Mucosa of descending colon (tissue), 3 donors: ENCODE measurements around the gene PERM1. TPM values are rescaled to one million over a fixed set of nuclear protein-coding genes. Genes with fewer than 3 reads are reported as not detected.
"Not testable (repeated sequence)": the region's sequence is repeated elsewhere in the genome, so short reads cannot be mapped to it uniquely, and the experiment has no call there.

Source experiments
- ATAC-seq: fragments of 200-7000 bp; cut with Tn5 transposase; one replicate; pipeline ENCODE4 v1.9.1; 2020; ENCODE audit warnings: mild to moderate bottlenecking, moderate library complexity
- DNase-seq, 3 donors: peaks; one replicate each; pipeline ENCODE4 v3.0.0-alpha.2; 2020
- H3K36me3 ChIP-seq: fragments of 200-600 bp; one replicate; pipeline ENCODE4 v1.8.0; 2021; ENCODE audit warnings: low read depth, mild to moderate bottlenecking
- H3K4me1 ChIP-seq: fragments of 200-600 bp; one replicate; pipeline ENCODE4 v1.8.0; 2021; ENCODE audit warnings: low read depth, mild to moderate bottlenecking
- H3K4me3 ChIP-seq: fragments of 200-600 bp; one replicate; pipeline ENCODE4 v1.8.0; 2021; ENCODE audit warnings: mild to moderate bottlenecking
- H3K9me3 ChIP-seq: fragments of 200-600 bp; one replicate; pipeline ENCODE4 v1.8.0; 2021; ENCODE audit warnings: mild to moderate bottlenecking
- CTCF ChIP-seq: fragments of 200-600 bp; IDR thresholded peaks from one replicate; pipeline ENCODE4 v1.8.0; 2022; ENCODE audit warnings: antibody characterized with exemption, mild to moderate bottlenecking
- intact Hi-C, 2 donors: fragments of 100-400 bp; cut with DNase I in 1 of 2; cut with micrococcal nuclease in 1 of 2; formaldehyde crosslinking; loops; one replicate each; pipeline versions ENCODE4 v1.11.0 to v1.11.1; 2022; cut with DNase I, micrococcal nuclease
- long read RNA-seq, 2 donors: library from polyadenylated mRNA; unstranded; transcript quantifications; one replicate each; pipeline ENCODE4 v2.0.0, GENCODE V29; 2019 to 2021
- total RNA-seq, 3 donors: library from RNA; stranded (reverse); fragmentation: NEBNext Ultra II Directional in 2 of 3; extraction: Animal tissue kit (Norgen Biotek cat#: 25700) in 2 of 3; gene quantifications; one replicate each; pipeline versions ENCODE4 v1.2.1 to v1.2.4, GENCODE V29; 2021 to 2023
- donor health status: DM: no; HTN: no; CAD: no; lungs with moderate emphysema.
- donor health status: DM: no; HTN: no; CAD: no.
- donor health status: DM: no; HTN: yes; CAD: no.

PERM1 gene
- total RNA-seq = under 1 TPM in 1 of 3 donors, not detected in 2; 0.24 TPM
- long read RNA-seq, donor 1 = 0 reads
- long read RNA-seq, donor 2 = 0 reads

- ATAC-seq (no peak), DNase-seq (peak in 1 of 3 donors; percentile 21)
- no peak for TF ChIP-seq CTCF
- H3K9me3 ChIP-seq = no peaks in the 10 kb centered on the region
- no peak within 1 kb of the TSS for H3K4me3 ChIP-seq
- H3K36me3 ChIP-seq = no peaks in the 10 kb centered on the region
- H3K4me1 ChIP-seq = no peaks in the 10 kb centered on the region
- intact Hi-C loops = loop anchor here in 1 of 2 donors (10.0 kb wide), 1 partner anchor 83 kb away; no protein-coding TSS in a partner anchor
Observed at GRCh38 chr1:981955-982558, at the start of gene PERM1. TSS of gene PERM1 (minus strand) at chr1:982093. CDS start at chr1:981029, 1,064 bp downstream.

- H3K4me3 ChIP-seq, H3K9me3 ChIP-seq, ATAC-seq, H3K36me3 ChIP-seq, DNase-seq, intact Hi-C loops: not testable (repeated sequence)
- H3K4me1 ChIP-seq = peaks cover 15% of the 10 kb centered on the region
Observed at GRCh38 chr1:1030867-1031658, 49.2 kb upstream of the PERM1 start.

GRCh38 chr1:1027791-1028190, 45.9 kb upstream of the PERM1 start:
- H3K4me1 ChIP-seq = peaks cover 5% of the 10 kb centered on the region
- DNase-seq (no peak), ATAC-seq (no peak)
- H3K9me3 ChIP-seq = no peaks in the 10 kb centered on the region
- no peaks in the 10 kb centered on the region for H3K36me3 ChIP-seq
- no peak overlapping the region for H3K4me3 ChIP-seq
- intact Hi-C loops = no loop called here
- no peak for TF ChIP-seq CTCF

- no peak overlapping the region for H3K4me3 ChIP-seq
- H3K9me3 ChIP-seq = no peaks in the 10 kb centered on the region
- intact Hi-C loops = no loop called here
- no peaks in the 10 kb centered on the region for H3K4me1 ChIP-seq
- no peak for TF ChIP-seq CTCF
- no peaks in the 10 kb centered on the region for H3K36me3 ChIP-seq
- DNase-seq = no peak
- no peak for ATAC-seq
Observed at GRCh38 chr1:1026599-1027413, 44.9 kb upstream of the PERM1 start.

- Histone ChIP-seq H3K4me3 (no peak overlapping the region), H3K4me1 (peaks cover 9% of the 10 kb centered on the region), H3K9me3 (no peaks in the 10 kb centered on the region), H3K36me3 (no peaks in the 10 kb centered on the region)
- no peak for ATAC-seq
- intact Hi-C loops = no loop called here
- DNase-seq = no peak
- no peak for TF ChIP-seq CTCF
Observed at GRCh38 chr1:1025730-1026129, 43.8 kb upstream of the PERM1 start.
